ENCODE results near the gene PRRT1B. TPM values are rescaled to one million over a fixed set of nuclear protein-coding genes. Genes with fewer than 3 reads are reported as not detected.

Gene PRRT1B
- total and polyA plus RNA-seq, 9 of the 15 experiments (the other 6 are each of a cell fraction or from before 2014, with no cell fraction given) = not detected

- Histone ChIP-seq H4K20me1 (replicated peaks; ENCODE audit: control insufficient read depth, insufficient read depth, low read length) (no peaks in the 10 kb centered on the region), H3K4me1 (replicated peaks in 1 of 2; ENCODE audit: control insufficient read depth in 2 of 2, insufficient read depth in 2 of 2, low read length in 2 of 2) (peaks cover 0 to 17% of the 10 kb centered on the region in 2 experiments; a peak in 1 of 5 replicates), H3K36me3 (ENCODE audit: control insufficient read depth, insufficient read depth, low read length) (peaks cover 25% of the 10 kb centered on the region; the same call in 2 of the 3 replicates), H3K27ac (ENCODE audit: extremely low read depth, low read depth, low read length) (no peak overlapping the region), H3K79me2 (ENCODE audit: control insufficient read depth, insufficient read depth, low read length) (no peaks in the 10 kb centered on the region), H3K9me3 (replicated peaks; ENCODE audit: control insufficient read depth, insufficient read depth, low read depth, low read length) (no peaks in the 10 kb centered on the region), H3K9ac (ENCODE audit: insufficient read depth in 1 of 2, low read depth in 2 of 2, low read length in 2 of 2) (no peak overlapping the region), H3K27me3 (ENCODE audit: control insufficient read depth in 2 of 2, insufficient read depth in 2 of 2, low read length in 2 of 2) (no peaks in the 10 kb centered on the region), H3K9me1 (ENCODE audit: control insufficient read depth, insufficient read depth, low read length) (no peaks in the 10 kb centered on the region), H3K4me3 (no peak overlapping the region), H3K4me2 (ENCODE audit: insufficient read depth, low read length) (no peak overlapping the region), H2AFZ (ENCODE audit: low read depth, low read length) (no peak overlapping the region)
- DNase-seq (ENCODE audit: extremely low read depth in 1 of 4, low spot score in 3 of 4) (no peak), ATAC-seq (no peak), FAIRE-seq (no peak)
- TF ChIP-seq RBM22 (IDR thresholded peaks at IDR 0.05; ENCODE audit: low read depth, low read length, poor library complexity, severe bottlenecking) (peak; percentile 49), MTA2 (IDR thresholded peaks at IDR 0.05; ENCODE audit: low read depth) (no peak)
- intact Hi-C loops (cut with micrococcal nuclease) = no loop called here
- 75% methylated on average over 16 of the region's 25 CpGs for WGBS (ENCODE audit: insufficient coverage, low coverage, missing lambda C conversion rate)
- in situ Hi-C loops (cut with MboI) = no loop called here
- CTCF ChIA-PET (ENCODE audit: low intra/inter-chr PET ratio) = no interaction called here
- TSS peak; percentile 33 for BruUV-seq (replicated peaks)
- POLR2A ChIA-PET = interaction anchor here (0.6 to 1.4 kb wide), 3 partner anchors 23 to 168 kb away, joined by 3 read pairs; no protein-coding TSS in a partner anchor
Observed at GRCh38 chr9:131577005-131578000, 32.0 kb downstream of the PRRT1B start.

- TF ChIP-seq ZFP30 (CRISPR knock-in tag; IDR thresholded peaks at IDR 0.05; ENCODE audit: borderline replicate concordance) = no peak
- TF ChIP-seq POU5F1 (IDR thresholded peaks at IDR 0.05; ENCODE audit: borderline replicate concordance, low read depth, low read length, partially characterized antibody) = no peak
- DNase-seq (ENCODE audit: extremely low read depth in 1 of 4, low spot score in 3 of 4) (no peak), FAIRE-seq (no peak), ATAC-seq (no peak)
- Histone ChIP-seq H2AFZ (ENCODE audit: low read depth, low read length) (no peak overlapping the region), H3K79me2 (ENCODE audit: control insufficient read depth, insufficient read depth, low read length) (no peaks in the 10 kb centered on the region), H3K9me3 (replicated peaks; ENCODE audit: control insufficient read depth, insufficient read depth, low read depth, low read length) (no peaks in the 10 kb centered on the region), H3K4me2 (ENCODE audit: insufficient read depth, low read length) (no peak overlapping the region), H3K27ac (ENCODE audit: extremely low read depth, low read depth, low read length) (no peak overlapping the region), H3K27me3 (ENCODE audit: control insufficient read depth in 2 of 2, insufficient read depth in 2 of 2, low read length in 2 of 2) (no peaks in the 10 kb centered on the region), H3K4me1 (replicated peaks in 1 of 2; ENCODE audit: control insufficient read depth in 2 of 2, insufficient read depth in 2 of 2, low read length in 2 of 2) (peaks cover 0 to 17% of the 10 kb centered on the region in 2 experiments; a peak in 1 of 5 replicates), H3K36me3 (ENCODE audit: control insufficient read depth, insufficient read depth, low read length) (peaks cover 25% of the 10 kb centered on the region; the same call in 2 of the 3 replicates), H3K9ac (ENCODE audit: insufficient read depth in 1 of 2, low read depth in 2 of 2, low read length in 2 of 2) (no peak overlapping the region), H3K4me3 (no peak overlapping the region), H4K20me1 (replicated peaks; ENCODE audit: control insufficient read depth, insufficient read depth, low read length) (no peaks in the 10 kb centered on the region), H3K9me1 (ENCODE audit: control insufficient read depth, insufficient read depth, low read length) (no peaks in the 10 kb centered on the region)
- no TSS peak for BruUV-seq (replicated peaks)
- ChIA-PET POLR2A (no interaction called here), CTCF (ENCODE audit: low intra/inter-chr PET ratio) (no interaction called here)
- intact Hi-C loops (cut with micrococcal nuclease) (no loop called here), in situ Hi-C loops (cut with MboI) (no loop called here)
- WGBS (ENCODE audit: insufficient coverage, low coverage, missing lambda C conversion rate) = 89% methylated on average over 13 of the region's 13 CpGs
Observed at GRCh38 chr9:131578021-131578420, 32.7 kb downstream of the PRRT1B start.
